Stimulated activated CD8-positive, alpha-beta memory T cell treated with anti-CD3 and anti-CD28 coated beads, Interleukin-4, amount 100 ng/mL, for 1 hour (primary cell): Measurements from ENCODE around the gene PITPNM3.
"Not testable (repeated sequence)": the region's sequence is repeated elsewhere in the genome, so short reads cannot be mapped to it uniquely, and the experiment has no call there.

Experiments used
- DNase-seq, 2 donors: peaks; one replicate each; pipeline ENCODE4 v3.0.0-alpha.2; 2020; ENCODE audit warnings: low read depth in 2 of 2, low spot score in 1 of 2

Gene PITPNM3

DNA sequence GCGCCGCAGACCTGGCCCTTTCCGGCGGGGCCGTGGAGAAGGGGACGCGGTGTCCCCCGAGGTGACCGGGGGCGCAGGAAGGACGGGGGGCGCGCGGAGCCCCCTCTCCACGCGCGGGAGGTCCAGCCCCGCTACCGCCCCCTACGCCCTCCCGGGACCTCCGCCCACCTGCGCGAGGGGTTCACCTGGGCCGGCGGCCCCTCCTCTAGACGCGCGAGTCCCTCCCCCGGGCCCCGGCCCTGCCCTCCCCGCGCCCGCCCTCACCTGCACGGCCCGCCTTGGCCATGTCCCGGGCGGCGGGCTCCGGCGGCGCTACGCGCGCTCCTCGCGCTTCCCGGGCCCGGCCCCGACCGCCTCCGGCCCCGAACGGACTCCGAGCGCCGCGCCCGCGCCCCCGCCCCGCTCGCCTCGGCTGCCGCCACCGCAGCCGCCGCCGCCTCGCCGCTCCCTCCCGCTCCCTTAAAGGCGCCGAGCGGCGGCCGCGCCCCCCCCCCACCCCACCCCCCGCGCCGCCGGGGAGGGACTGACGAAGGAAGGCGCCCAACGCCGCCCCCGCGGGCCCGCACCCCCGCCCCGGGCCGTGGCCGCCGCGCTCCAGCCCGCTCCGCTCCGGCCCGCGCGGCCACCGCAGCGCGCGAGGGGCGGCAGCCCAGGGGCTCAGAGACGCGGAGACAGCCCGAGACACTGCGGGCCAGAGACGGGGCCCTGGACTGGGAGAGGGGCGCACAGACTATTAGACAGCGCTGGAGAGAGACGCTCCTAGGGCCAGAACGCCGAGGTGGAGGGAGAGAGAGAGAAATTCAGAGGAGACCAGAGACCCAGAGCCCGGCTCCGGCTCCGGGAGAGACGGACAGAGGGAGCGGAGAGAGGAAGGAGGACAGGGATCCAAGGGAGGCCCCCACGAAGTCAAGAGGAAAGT, at the start of gene PITPNM3:
Gene PITPNM3 (minus strand): TSS at position 435 of the 919 bp plus-strand sequence. CDS start 149 bp downstream, at position 286.
- no peak for DNase-seq

DNA sequence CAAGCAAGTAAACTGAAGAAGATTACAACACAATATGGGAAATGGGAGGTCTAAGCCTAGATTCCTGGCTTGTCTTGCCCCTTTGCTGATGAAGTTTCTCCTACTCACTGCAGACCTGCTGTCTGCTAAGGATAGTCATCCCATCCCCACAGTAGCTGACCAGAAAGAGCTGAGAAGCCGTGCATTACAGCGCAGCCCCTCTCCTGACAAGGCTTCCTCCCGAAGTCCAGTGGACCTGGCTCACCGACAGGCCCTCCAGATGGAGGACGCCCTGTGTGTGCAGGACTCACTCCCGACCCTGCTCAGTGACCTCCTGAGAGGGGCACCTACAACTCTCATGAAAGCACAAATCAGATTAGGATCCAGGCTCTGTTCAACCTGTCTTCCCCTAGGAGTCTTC, 48.8 kb upstream of the PITPNM3 start:
- no peak for DNase-seq

DNA sequence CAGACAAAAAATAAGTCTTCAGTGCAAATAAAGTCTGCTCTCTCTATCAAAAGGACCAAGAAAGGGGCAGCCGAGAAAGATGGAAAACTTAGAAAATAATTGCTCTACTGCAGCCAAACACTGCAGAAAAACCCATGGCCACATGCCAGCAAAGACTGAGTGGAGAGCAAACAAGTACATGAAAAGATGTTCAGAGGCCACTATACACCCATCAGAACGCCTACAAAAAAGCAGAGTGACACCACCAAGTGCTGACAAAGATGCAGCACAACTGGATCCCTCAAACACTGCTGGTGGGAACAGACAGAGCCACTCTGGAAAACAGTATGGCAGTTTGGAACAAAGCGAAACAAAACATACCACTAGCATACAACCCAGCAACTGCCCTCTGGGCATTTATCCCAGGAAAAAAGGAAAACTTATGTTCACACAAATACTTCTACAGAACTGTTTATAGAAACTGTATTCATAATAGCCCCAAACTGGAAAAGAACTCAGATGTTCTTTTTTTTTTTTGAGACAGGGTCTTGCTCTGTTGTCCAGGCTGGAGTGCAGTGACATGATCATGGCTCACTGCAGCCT, 47.5 kb upstream of the PITPNM3 start:
- no peak for DNase-seq

DNA sequence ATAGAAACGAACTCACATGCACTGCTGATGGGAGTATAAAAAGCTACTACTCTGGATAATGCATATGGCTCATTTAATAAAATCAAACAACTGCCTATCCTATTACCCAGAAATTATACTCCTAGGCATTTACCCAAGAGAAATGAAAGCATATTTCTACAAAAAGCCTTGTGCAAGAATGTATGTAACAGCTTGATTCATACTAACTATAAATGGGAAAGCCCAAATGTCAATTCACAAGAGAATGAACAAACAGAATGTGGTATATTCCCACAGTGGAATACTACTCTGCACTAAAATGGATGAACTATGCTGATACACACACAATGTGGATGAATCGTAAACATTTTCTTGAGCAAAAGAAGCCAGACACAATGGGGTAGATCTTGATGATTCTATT, 45.8 kb upstream of the PITPNM3 start:
- DNase-seq: no peak

DNA sequence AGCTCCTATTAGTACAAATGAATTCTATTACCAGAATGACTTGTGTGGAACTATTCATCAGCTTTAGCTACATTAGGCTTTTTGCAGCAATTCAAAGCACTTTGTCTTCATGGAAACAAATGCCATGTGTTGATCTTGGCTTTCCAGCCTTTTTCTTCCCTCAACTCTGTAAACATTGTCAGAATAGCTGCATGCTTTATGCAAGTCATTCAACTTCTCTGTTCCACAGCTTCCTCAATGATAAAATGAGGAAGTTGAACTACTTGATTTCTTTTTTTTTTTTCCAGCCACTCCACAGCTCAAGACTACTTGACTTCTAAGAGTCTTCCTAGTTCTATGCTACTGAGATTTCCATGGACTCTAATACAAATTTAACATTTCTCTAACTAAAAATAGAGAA, 43.0 kb upstream of the PITPNM3 start:
- no peak for DNase-seq

DNA sequence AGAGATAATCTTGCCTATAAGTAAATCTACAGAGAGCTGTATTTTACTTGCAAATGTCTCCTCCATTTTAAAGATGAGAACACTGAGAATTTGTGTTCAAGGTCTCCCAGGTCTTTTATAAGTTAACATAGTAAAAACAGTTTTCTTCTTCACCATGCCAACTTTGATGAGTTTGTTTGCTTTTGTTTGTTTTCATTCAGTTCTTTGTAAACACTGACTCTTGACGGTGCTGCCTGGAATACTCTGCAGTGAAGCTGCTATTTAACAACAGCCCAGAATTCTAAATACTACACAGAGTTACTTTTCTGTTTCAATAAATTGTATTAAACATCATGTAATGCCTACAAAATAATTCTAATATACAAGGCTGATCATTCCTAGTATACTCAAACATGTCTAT, 41.4 kb upstream of the PITPNM3 start:
- no peak for DNase-seq

DNA sequence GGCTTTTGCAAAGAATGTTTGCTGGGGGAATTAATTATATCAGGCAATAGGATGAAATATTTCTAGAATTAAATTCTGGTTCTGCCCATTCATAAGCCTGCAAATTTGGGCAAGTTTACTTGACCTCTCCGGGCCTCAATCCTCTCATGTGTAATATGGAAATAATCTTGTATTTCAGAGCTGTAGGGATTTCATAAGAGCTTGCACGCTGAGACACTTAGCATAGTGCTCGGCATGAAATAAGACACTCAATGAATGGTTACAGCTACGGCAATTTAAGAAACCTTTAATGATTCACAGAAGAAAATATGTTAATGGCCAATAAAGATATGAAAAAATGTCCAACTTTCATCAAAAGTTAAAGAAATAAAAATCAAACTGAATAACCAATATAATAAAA, 40.6 kb upstream of the PITPNM3 start:
- no peak for DNase-seq

DNA sequence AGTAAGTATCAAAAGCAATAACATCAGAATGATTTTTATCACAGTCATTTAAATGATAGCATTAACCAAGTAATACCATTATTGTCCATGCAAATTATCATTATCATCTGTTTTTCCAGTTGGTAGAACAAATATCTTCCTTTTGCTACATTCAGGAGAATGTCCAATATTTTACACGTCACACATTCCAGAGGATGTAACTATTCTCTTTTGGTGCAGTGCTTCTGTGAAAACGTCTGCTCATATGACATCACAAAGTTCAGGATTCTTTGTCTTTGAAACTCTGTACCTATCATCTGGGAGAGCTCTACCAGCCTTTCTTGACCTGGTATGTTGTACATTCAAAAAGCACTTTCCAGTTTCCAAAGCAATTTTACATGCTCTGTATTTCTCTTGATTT, 40.2 kb upstream of the PITPNM3 start:
- DNase-seq: no peak

DNA sequence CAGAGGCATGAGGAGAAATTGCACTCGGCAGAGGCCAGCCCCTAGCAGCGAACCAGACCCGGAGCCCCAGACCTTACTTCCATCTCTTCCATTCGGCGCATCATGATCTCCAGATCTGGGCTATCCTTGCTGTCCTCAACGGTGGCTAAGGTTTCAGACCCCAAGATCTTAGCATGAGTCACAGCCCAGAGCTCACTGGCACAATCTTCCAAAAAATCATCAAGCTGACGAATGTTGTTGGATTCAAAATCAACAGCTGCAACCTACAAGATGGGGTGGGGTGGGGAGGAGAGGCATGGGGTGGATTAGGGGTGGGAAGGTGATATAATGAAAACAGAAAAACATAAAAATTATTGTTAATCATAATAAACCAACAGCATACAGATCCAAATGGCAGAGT, 39.7 kb upstream of the PITPNM3 start:
- no peak for DNase-seq

DNA sequence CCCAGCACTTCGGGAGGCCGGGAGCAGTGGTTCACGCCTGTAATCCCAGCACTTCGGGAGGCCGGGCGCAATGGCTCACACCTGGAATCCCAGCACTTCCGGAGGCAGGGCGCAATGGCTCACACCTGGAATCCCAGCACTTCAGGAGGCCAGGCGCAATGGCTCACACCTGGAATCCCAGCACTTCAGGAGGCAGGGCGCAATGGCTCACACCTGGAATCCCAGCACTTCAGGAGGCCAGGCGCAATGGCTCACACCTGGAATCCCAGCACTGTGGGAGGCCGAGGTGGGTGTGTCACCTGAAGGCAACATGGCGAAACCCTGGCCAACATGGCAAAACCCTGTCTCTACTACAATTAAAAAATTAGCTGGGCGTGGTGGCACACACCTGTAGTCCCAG, 37.0 kb upstream of the PITPNM3 start:
- DNase-seq: not testable (repeated sequence)

DNA sequence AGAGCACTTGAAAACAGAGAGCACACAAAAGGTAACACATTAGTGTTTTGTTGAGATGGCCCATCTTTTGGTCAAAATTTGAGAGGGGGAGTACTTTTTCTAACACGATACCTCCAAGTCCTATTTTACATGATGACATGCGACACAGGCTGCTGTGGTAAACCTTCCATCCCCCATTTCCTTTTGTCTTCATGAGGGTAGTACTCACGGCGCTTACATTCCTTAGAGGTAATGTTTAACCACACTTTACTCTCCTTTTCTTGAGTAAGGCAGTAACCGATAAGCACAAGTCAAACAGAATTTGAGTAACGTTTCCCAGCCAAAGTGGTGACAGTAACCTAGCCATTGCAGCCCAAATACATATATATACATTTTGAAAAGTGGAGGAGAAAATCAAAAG, 35.8 kb upstream of the PITPNM3 start:
- DNase-seq: no peak

DNA sequence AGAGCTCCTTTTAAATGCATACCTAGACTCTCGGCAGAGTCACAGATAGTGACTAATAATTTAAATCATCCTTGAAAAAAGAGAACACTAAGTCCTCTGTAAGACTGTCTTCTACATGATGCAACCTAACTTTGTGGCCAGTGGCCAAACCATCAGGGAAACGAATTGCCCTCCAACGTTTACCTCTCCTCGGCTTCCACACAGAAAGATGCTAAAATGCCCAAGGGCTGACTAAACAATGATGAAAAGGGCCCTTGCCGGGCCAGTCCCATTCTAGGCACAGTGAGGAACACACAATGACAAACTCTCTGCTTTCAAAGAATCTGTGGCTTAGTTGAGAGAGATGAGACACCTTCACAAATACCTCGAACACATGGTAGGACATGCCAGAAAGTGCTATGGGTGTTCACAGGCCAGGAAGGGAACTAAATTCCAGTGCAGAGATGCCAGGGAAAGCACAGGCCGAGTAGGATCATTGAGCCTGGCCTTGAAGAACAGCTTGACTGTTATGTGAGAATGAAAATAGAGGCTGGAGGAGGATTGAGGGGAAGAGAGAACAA, 35.3 kb upstream of the PITPNM3 start:
- no peak for DNase-seq

DNA sequence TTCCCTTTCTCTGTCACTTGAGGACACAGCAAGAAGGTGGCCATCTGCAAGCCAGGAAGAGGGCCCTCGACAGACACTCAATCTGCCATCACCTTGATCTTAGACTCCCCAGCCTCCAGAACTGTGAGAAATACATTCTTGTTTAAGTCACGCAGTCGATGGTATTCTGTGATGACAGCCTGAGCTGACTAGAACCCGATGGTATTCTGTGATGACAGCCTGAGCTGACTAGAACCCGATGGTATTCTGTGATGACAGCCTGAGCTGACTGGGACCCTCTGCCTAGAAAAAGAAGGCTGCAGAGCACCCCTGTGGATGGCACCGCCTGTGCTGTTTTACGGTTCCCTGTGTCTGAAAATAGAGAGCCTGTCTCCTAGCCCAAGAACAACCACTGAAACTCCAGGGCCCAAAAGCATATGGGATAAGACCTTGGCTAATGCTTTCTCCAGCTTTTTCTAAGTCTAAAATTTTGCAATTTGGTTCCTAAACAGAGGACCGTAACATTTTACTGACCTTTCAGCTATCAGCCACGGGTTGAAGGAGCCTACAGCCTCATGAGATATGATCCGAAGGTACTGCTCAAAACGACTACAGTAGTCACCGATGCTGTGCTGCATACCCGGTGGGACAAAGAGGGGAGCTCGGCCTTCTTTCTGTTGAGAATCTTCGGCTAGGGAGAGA, 33.1 kb upstream of the PITPNM3 start:
- no peak for DNase-seq

DNA sequence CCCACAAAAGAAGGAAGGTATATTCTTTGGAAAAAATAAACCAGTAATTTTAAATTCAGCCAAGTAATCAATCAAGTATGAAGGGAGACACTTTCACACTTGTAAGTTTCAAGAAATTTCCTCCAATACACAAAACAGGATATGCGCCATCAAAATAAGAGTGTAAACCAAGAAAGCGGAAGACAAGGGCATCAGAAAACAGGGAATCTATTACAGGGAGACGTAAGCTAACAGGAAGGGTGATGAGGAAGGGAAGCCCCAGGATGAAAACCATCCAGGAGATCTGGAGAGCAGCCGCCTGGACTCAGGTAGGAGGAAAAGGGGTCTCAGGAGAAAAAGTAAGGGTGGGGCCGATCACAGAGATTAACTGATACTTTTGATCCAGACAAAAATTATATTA, 31.8 kb upstream of the PITPNM3 start:
- no peak for DNase-seq

DNA sequence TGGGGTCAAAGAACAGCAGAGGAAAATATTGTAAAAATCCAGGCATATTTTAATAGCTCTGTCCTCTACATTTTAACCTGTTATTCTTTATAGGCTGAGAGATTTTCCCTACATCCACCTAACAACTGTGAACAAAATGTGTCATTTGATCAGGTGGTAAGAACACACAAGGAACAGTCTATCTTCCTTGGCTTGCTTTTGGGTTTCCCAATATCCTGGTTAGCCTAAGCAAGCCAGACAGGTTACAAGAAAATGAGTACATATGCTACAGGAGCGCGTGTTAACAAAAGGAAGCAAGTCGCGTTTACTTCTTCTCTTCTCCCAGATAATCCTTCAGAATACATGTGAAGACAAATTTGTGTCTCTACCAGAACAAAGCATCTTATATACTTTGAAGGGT, 31.0 kb upstream of the PITPNM3 start:
- no peak for DNase-seq

DNA sequence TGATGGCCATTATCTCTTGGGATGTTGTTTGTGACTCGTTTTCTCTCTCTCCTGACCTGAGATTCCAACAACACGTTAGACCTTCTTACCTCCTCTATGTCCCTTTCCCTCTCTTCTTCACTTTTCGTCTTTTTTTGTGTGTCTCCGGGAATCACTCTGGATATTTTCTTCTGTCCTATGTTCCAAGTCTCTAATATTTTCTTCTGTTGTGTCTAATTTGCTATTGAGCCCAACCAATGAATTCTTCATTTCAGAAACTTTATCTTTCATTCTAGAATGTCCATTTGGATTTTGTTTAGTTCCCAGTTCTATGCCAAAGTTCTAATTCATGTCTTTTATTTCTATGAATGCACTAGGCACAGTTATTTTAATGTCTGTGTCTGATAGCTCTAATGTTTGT, 27.1 kb upstream of the PITPNM3 start:
- no peak for DNase-seq

DNA sequence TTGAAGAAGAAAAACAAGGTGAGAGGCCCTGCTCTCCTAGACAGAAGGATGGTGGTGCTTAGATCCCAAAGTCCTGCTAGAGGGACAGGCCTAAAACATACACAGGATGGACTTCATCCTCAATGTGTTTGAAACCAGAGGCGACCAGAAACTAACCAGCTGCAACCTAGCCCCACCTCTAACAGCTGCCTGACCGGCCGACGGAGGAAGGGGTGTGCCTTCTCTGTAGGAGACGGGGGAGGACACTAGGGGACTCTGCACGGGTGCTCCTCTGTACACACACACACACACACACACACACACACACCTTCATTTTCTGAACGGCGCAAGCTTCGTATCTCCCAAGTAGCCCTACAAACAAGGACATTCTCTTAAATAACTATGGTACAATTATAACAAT, 24.3 kb upstream of the PITPNM3 start:
- DNase-seq: no peak

DNA sequence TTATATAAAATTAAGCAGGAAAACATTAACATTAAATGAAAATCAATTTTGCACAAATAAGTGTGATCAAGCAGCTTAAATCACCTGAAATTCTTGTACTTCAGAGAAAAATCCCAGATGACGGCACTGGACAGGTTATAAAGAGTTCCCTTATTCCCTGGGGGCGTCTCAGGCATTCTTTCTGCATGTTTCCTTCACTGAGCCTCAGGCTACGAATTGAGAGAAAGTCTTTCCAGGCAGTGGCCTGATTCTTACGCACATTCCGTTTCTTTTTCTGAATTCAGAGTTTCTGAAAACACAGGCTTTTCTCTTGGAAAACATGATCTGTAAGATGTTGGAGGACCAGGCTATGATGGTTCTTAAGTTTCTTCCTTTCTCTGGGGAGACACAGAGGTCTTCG, 22.1 kb upstream of the PITPNM3 start:
- DNase-seq: no peak

DNA sequence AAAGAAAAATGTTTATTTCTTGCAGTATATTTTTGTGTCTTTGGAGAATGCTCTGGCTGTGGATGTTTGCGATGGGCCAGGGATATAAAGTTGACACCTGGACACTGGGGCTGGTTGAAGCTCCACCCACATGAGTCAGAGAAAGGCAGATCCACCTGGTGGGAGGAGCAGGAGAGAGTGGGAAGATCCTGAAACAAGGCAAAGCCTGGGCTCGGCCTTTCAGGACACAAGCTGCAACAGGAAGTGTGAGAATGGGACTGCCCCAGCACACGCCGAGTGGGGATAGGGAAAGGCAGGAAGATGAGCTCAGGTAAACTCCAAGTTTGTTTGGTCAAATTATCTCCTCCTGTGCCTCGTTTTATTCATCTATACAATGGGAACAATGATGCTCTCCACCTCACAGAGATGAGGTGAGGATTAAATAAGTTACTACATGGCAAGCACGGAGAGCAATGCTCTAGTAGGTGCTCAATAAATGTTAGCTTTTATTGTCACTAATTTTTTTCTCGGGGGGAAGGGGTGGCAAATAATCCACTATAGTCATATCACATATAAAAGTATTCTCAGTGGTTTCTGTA, 21.4 kb upstream of the PITPNM3 start:
- no peak for DNase-seq

DNA sequence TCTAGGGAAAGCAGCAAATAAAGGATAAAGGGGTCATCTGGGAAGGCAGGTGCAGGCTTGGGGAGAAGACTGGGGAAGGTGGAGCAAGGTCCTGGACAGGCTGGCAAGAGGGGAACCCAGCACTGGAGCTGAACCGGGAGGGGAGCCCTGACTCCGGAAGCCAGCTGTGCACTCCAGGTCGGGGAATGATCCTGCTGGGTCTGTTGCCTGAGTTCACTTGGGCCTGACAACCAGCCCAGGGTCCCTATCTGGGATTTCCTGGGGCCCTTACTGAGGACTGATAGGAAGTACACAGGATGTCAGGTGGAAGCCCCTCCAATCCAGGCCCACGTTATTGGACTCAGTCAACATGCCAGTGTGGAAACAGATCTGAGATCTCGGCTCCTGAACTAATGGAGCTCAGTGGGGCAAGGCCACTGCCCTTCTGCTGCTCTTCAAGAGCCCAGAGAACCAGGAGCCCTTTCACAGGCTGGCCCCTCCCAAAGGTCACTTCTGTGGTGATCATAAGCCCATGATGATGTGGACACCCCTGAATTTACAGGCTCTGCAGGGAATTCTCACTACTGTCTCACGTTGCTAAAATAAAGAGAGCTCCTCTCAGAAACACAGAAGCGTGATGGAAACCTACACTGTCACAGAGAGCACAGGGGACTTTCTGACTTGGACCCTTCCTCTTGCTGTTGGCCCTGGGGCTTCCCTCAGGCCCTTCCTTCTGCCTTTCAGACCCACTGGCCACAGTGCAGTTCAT, 19.9 kb upstream of the PITPNM3 start:
- no peak for DNase-seq

DNA sequence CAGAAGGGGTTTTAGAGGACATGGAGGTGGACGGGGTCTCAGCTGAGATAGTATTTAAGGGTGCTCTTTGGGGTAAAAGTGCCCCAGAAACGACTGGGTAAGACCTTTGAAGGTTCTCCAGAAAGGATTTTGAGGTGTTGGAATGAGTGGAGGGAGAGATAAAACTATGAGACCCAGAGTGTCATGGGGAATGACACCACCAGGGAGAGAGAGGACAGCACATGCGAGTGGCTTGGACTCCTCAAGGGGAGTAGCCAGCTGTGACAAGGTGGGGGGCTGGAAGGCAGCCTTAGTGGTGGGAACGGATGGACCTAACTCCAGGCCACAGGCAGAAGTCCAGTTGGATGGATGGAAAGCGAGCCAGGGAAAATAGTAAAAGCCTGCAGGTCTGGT, 19.2 kb upstream of the PITPNM3 start:
- DNase-seq: no peak
